Trophoblast cell (in vitro differentiated cells and primary cell): ENCODE data around the gene SPATA6L.

Experiments
- DNase-seq, 2 donors: peaks; one replicate each; pipeline ENCODE4 v3.0.0-alpha.2; 2016
- H2AFZ ChIP-seq: 2 replicates; pipeline ENCODE4 v1.6.1; 2013; ENCODE audit warnings: low read length, moderate library complexity, mild to moderate bottlenecking; ENCODE audit not compliant: insufficient read depth, poor library complexity
- H2AK5ac ChIP-seq: 2 replicates; pipeline ENCODE4 v1.6.1; 2013; ENCODE audit warnings: mild to moderate bottlenecking, low read length
- H2BK120ac ChIP-seq: 2 replicates; pipeline ENCODE4 v1.6.1; 2013; ENCODE audit warnings: low read length, mild to moderate bottlenecking, moderate library complexity; ENCODE audit not compliant: insufficient read depth, poor library complexity
- H2BK12ac ChIP-seq: 2 replicates; pipeline ENCODE4 v1.6.1; 2013; ENCODE audit warnings: mild to moderate bottlenecking, low read length, moderate library complexity
- H2BK5ac ChIP-seq: 2 replicates; pipeline ENCODE4 v1.6.1; 2013; ENCODE audit warnings: low read length, low read depth, moderate library complexity, mild to moderate bottlenecking; ENCODE audit not compliant: poor library complexity
- H3K14ac ChIP-seq: 2 replicates; pipeline ENCODE4 v1.6.1; 2013; ENCODE audit warnings: mild to moderate bottlenecking, low read length
- H3K18ac ChIP-seq: 2 replicates; pipeline ENCODE4 v1.6.1; 2013; ENCODE audit warnings: mild to moderate bottlenecking, low read length
- H3K23ac ChIP-seq: 2 replicates; pipeline ENCODE4 v1.6.1; 2013; ENCODE audit warnings: low read length
- H3K27ac ChIP-seq: 2 replicates; pipeline ENCODE4 v1.5.1; 2013; ENCODE audit warnings: low read depth, mild to moderate bottlenecking, inconsistent platforms, low read length, moderate library complexity
- H3K27me3 ChIP-seq: 2 replicates; pipeline ENCODE4 v1.6.1; 2013; ENCODE audit warnings: inconsistent platforms, mild to moderate bottlenecking, low read length, moderate library complexity; ENCODE audit not compliant: insufficient read depth
- H3K36me3 ChIP-seq, 2 experiments: 1 replicate in 1 of 2; 2 replicates in 1 of 2; pipeline ENCODE4 v1.6.1; 2013; ENCODE audit warnings: low read length in 2 of 2, mild to moderate bottlenecking in 2 of 2, moderate library complexity in 1 of 2; ENCODE audit not compliant: insufficient read depth in 2 of 2, control insufficient read depth in 1 of 2
- H3K4ac ChIP-seq: 2 replicates; pipeline ENCODE4 v1.6.1; 2013; ENCODE audit warnings: low read depth, mild to moderate bottlenecking, low read length, moderate library complexity
- H3K4me1 ChIP-seq, 2 experiments: 1 replicate in 1 of 2; 2 replicates in 1 of 2; pipeline ENCODE4 v1.6.1; 2013; ENCODE audit warnings: low read length in 2 of 2, mild to moderate bottlenecking in 2 of 2, moderate library complexity in 1 of 2; ENCODE audit not compliant: insufficient read depth in 2 of 2, control insufficient read depth in 1 of 2
- H3K4me2 ChIP-seq: 2 replicates; pipeline ENCODE4 v1.6.1; 2013; ENCODE audit warnings: inconsistent platforms, mild to moderate bottlenecking, low read length, moderate library complexity
- H3K4me3 ChIP-seq: 2 replicates; pipeline ENCODE4 v1.5.1; 2013; ENCODE audit warnings: mild to moderate bottlenecking, low read depth, low read length, inconsistent platforms
- H3K79me1 ChIP-seq: one replicate; pipeline ENCODE4 v1.6.1; 2013; ENCODE audit warnings: low read length
- H3K79me2 ChIP-seq: 2 replicates; pipeline ENCODE4 v1.6.1; 2013; ENCODE audit warnings: low read length, mild to moderate bottlenecking; ENCODE audit not compliant: control insufficient read depth, insufficient read depth, poor library complexity
- H3K9ac ChIP-seq: 2 replicates; pipeline ENCODE4 v1.6.1; 2013; ENCODE audit warnings: mild to moderate bottlenecking, low read length
- H3K9me3 ChIP-seq: 2 replicates; pipeline ENCODE4 v1.6.1; 2013; ENCODE audit warnings: low read depth, mild to moderate bottlenecking, control low read depth, inconsistent platforms, low read length; ENCODE audit not compliant: insufficient read depth
- H4K12ac ChIP-seq: 2 replicates; pipeline ENCODE4 v1.6.1; 2013; ENCODE audit warnings: low read depth, mild to moderate bottlenecking, low read length, moderate library complexity
- H4K8ac ChIP-seq: 2 replicates; pipeline ENCODE4 v1.6.1; 2013; ENCODE audit warnings: low read depth, mild to moderate bottlenecking, low read length, moderate library complexity
- H4K91ac ChIP-seq: one replicate; pipeline ENCODE4 v1.6.1; 2013; ENCODE audit warnings: low read depth, mild to moderate bottlenecking, low read length, moderate library complexity
- WGBS: extraction: QIAGEN DNeasy Blood & Tissue Kit; methylation state at CpG from one replicate; pipeline ENCODE4 v1.1.7; 2013; ENCODE audit warnings: missing lambda C conversion rate; ENCODE audit not compliant: insufficient read length, insufficient coverage; ENCODE audit errors: extremely low coverage; 5-methylcytosine and 5-hydroxymethylcytosine counted together

SPATA6L gene

DNA sequence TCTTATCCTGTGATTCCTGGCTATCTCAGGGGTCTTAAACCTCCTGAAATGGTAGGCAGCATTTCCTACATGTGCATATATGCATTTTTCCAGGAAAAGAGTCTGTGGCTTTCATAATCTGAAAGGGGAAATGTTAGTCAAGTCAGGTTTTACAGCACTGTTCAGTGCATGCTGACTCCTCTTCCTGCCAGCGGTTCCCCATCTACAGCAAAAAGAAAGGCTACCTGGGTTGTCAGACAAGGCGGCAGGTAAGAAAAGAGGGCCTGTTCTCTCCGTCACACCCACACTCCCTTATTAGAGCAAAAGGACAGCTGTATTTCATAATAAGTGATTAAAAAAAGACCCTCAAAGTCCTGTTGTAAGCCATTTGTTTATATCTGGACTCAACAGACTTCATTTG lies 4.3 kb upstream of the SPATA6L start:
- no peak overlapping the region for H2BK12ac ChIP-seq
- H3K79me2 ChIP-seq, result peaks cover 1% of the 10 kb centered on the region
- no peak overlapping the region for H2AFZ ChIP-seq
- no peak overlapping the region for H3K4ac ChIP-seq
- H3K9ac ChIP-seq, result no peak overlapping the region
- H4K12ac ChIP-seq, result no peak overlapping the region
- H3K9me3 ChIP-seq, result no peaks in the 10 kb centered on the region
- no peaks in the 10 kb centered on the region for H3K36me3 ChIP-seq
- H4K8ac ChIP-seq, result no peak overlapping the region
- no peak overlapping the region for H3K4me3 ChIP-seq
- no peak overlapping the region for H3K23ac ChIP-seq
- no peaks in the 10 kb centered on the region for H3K79me1 ChIP-seq
- no peaks in the 10 kb centered on the region for H3K27me3 ChIP-seq
- H3K4me2 ChIP-seq, result no peak overlapping the region
- DNase-seq, result no peak
- WGBS, result no CpG with 5 or more reads among the region's 3 CpGs
- H2AK5ac ChIP-seq, result no peak overlapping the region
- H3K4me1 ChIP-seq, result no peaks in the 10 kb centered on the region
- no peak overlapping the region for H3K18ac ChIP-seq
- H4K91ac ChIP-seq, result no peak overlapping the region
- H2BK120ac ChIP-seq, result no peak overlapping the region
- no peak overlapping the region for H3K27ac ChIP-seq
- no peak overlapping the region for H2BK5ac ChIP-seq
- no peak overlapping the region for H3K14ac ChIP-seq

DNA sequence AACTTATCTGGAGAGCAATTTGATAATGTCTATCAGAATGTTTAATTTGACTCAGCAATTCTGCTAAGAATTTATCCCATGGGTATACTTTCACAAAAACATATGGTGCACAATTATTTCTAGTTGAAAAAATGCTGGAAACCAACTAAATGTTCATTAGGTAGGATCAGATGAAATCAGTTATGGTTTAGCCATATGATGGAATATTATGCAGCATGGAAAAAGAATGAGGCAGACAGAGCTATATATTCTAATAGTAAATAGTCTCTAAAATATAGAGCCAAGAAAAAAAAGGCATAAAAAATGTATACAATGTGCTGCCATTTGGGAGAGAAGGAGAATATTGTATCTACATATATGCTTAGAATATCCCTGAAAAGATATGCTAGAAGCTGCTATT lies 3.6 kb upstream of the SPATA6L start:
- no peak overlapping the region for H3K18ac ChIP-seq
- no peaks in the 10 kb centered on the region for H3K9me3 ChIP-seq
- H3K79me1 ChIP-seq, result no peaks in the 10 kb centered on the region
- H2AK5ac ChIP-seq, result no peak overlapping the region
- H3K4me3 ChIP-seq, result no peak overlapping the region
- no peak overlapping the region for H3K14ac ChIP-seq
- H2AFZ ChIP-seq, result no peak overlapping the region
- no peaks in the 10 kb centered on the region for H3K27me3 ChIP-seq
- no peak overlapping the region for H3K4me2 ChIP-seq
- no peak overlapping the region for H2BK5ac ChIP-seq
- H3K4ac ChIP-seq, result no peak overlapping the region
- H3K23ac ChIP-seq, result no peak overlapping the region
- no peak overlapping the region for H4K91ac ChIP-seq
- no peak overlapping the region for H4K12ac ChIP-seq
- H3K27ac ChIP-seq, result no peak overlapping the region
- H3K9ac ChIP-seq, result no peak overlapping the region
- H3K36me3 ChIP-seq, result no peaks in the 10 kb centered on the region
- H4K8ac ChIP-seq, result no peak overlapping the region
- H2BK12ac ChIP-seq, result no peak overlapping the region
- H3K4me1 ChIP-seq, result no peaks in the 10 kb centered on the region
- no peak for DNase-seq
- no peak overlapping the region for H2BK120ac ChIP-seq
- peaks cover 1% of the 10 kb centered on the region for H3K79me2 ChIP-seq

DNA sequence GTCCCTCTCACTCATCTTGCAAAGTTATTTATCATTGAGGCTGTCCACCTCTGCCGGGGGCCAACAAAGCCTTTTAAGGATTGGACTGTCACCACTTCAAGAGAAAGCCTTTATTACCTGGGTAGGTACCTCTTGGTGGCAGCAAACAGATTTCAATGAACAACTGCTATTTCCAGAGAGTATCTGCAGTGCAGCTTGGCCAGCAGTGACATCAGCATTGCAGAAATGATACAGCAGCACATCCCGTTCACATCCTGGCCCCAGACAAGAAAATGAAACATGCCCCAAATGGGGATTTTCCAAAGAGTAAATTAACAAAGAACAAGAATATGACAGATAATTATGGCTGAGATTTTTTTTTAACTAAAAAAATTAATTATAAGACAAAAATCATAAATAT lies 2.3 kb upstream of the SPATA6L start:
- Histone ChIP-seq H2BK5ac (no peak overlapping the region), H4K8ac (no peak overlapping the region), H4K91ac (no peak overlapping the region), H3K4ac (no peak overlapping the region), H3K4me2 (no peak overlapping the region), H3K9me3 (no peaks in the 10 kb centered on the region), H2BK12ac (no peak overlapping the region), H3K14ac (no peak overlapping the region), H3K9ac (no peak overlapping the region), H3K79me2 (peaks cover 1% of the 10 kb centered on the region), H3K23ac (no peak overlapping the region), H3K4me3 (no peak overlapping the region), H3K79me1 (no peaks in the 10 kb centered on the region), H3K27ac (no peak overlapping the region), H3K4me1 (no peaks in the 10 kb centered on the region), H2BK120ac (no peak overlapping the region), H3K36me3 (no peaks in the 10 kb centered on the region), H3K27me3 (no peaks in the 10 kb centered on the region), H3K18ac (no peak overlapping the region), H2AFZ (no peak overlapping the region), H4K12ac (no peak overlapping the region), H2AK5ac (no peak overlapping the region)
- no peak for DNase-seq
- WGBS, result no CpG with 5 or more reads among the region's 2 CpGs

DNA sequence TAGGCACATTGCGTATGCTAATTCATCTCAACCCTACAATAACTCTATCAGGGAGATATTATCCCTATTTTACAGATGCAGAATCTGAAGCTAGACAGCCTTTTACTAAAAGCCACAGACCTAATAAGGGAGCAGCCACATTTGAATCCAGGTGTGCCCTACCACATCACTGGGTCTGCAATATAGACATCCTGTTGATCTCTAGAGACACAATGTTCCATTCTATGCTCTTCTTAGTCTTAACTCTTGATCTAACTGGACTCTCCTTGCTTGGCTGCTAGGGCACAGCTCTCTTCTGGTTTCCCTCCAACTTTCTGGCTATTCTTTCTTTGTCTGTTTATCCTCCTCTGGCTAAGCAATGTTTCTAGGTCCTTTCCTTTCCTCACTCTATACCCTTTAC lies 1.4 kb upstream of the SPATA6L start:
- no CpG with 5 or more reads among the region's 1 CpG for WGBS
- H3K9me3 ChIP-seq, result no peaks in the 10 kb centered on the region
- no peaks in the 10 kb centered on the region for H3K79me1 ChIP-seq
- no peak overlapping the region for H3K14ac ChIP-seq
- H3K36me3 ChIP-seq, result no peaks in the 10 kb centered on the region
- no peak overlapping the region for H3K9ac ChIP-seq
- no peak overlapping the region for H3K27ac ChIP-seq
- H4K8ac ChIP-seq, result no peak overlapping the region
- H2AFZ ChIP-seq, result no peak overlapping the region
- no peak overlapping the region for H3K4me3 ChIP-seq
- peaks cover 5 to 6% of the 10 kb centered on the region in 2 experiments for H3K4me1 ChIP-seq
- H3K79me2 ChIP-seq, result peaks cover 1% of the 10 kb centered on the region
- H4K91ac ChIP-seq, result no peak overlapping the region
- H4K12ac ChIP-seq, result no peak overlapping the region
- H2BK5ac ChIP-seq, result no peak overlapping the region
- no peak overlapping the region for H2AK5ac ChIP-seq
- H2BK120ac ChIP-seq, result no peak overlapping the region
- no peak overlapping the region for H3K23ac ChIP-seq
- no peak for DNase-seq
- H3K18ac ChIP-seq, result no peak overlapping the region
- no peak overlapping the region for H3K4me2 ChIP-seq
- H3K27me3 ChIP-seq, result no peaks in the 10 kb centered on the region
- no peak overlapping the region for H3K4ac ChIP-seq
- no peak overlapping the region for H2BK12ac ChIP-seq
